HEK293 (cell line): ENCODE data around the gene VASH2.

Experiments used
- CTCF ChIP-seq: fragments of 450-650 bp; formaldehyde crosslinking; IDR thresholded peaks from 2 replicates; pipeline ENCODE4 v1.5.1; 2016; ENCODE audit warnings: missing biosample characterization, missing genetic modification characterization
- YY1 ChIP-seq: fragments of 450-650 bp; formaldehyde crosslinking; IDR thresholded peaks from 2 replicates; pipeline ENCODE4 v1.5.1; 2018; ENCODE audit warnings: missing biosample characterization, missing genetic modification characterization
- ZBTB26 ChIP-seq: fragments of 450-650 bp; formaldehyde crosslinking; optimal IDR thresholded peaks from 2 replicates; pipeline ENCODE3; 2016; ENCODE audit warnings: missing biosample characterization, mild to moderate bottlenecking, missing genetic modification characterization
- ZFP41 ChIP-seq: fragments of 450-650 bp; formaldehyde crosslinking; IDR thresholded peaks from 2 replicates; pipeline ENCODE4 v1.5.1; 2016; ENCODE audit warnings: missing biosample characterization, missing genetic modification characterization, borderline replicate concordance
- ZNF114 ChIP-seq: fragments of 450-650 bp; formaldehyde crosslinking; IDR thresholded peaks from 2 replicates; pipeline ENCODE4 v1.5.0; 2017; ENCODE audit warnings: missing biosample characterization, missing genetic modification characterization
- ZNF23 ChIP-seq: fragments of 450-650 bp; formaldehyde crosslinking; IDR thresholded peaks from 2 replicates; pipeline ENCODE4 v1.5.1; 2016; ENCODE audit warnings: missing biosample characterization, missing genetic modification characterization, borderline replicate concordance
- ZNF341 ChIP-seq: fragments of 450-650 bp; formaldehyde crosslinking; IDR thresholded peaks from 2 replicates; pipeline ENCODE4; 2016; ENCODE audit warnings: low read depth, missing biosample characterization, missing genetic modification characterization

- TF ChIP-seq CTCF (tag by site-specific recombination): no peak
- no peak for TF ChIP-seq ZFP41 (tag by site-specific recombination)
- no peak for TF ChIP-seq ZNF114 (tag by site-specific recombination)
- no peak for TF ChIP-seq ZBTB26 (tag by site-specific recombination)
- TF ChIP-seq ZNF23 (tag by site-specific recombination): no peak
- no peak for TF ChIP-seq YY1 (tag by site-specific recombination)
- no peak for TF ChIP-seq ZNF341 (tag by site-specific recombination)
Measured at GRCh38 chr1:212928323-212929291, 21.7 kb upstream of the VASH2 start.
